GM12864 (cell line): ENCODE measurements around the gene CCR9.

ENCODE experiments used
- DNase-seq: peaks from one replicate; pipeline ENCODE4 v3.0.0-alpha.2; 2011; ENCODE audit warnings: low read depth
- H3K4me3 ChIP-seq: 2 replicates; pipeline ENCODE4 v1.5.1; 2011; ENCODE audit warnings: mild to moderate bottlenecking, low read depth, low read length, control low read depth
- TF ChIP-seq, protein P1 (sequence below): IDR thresholded peaks from 2 replicates; pipeline ENCODE4 v1.5.1; 2011; ENCODE audit warnings: low read depth, mild to moderate bottlenecking, moderate library complexity, low read length, control low read depth, inconsistent platforms; ENCODE audit errors: missing control alignments

The CCR9 gene

DNA sequence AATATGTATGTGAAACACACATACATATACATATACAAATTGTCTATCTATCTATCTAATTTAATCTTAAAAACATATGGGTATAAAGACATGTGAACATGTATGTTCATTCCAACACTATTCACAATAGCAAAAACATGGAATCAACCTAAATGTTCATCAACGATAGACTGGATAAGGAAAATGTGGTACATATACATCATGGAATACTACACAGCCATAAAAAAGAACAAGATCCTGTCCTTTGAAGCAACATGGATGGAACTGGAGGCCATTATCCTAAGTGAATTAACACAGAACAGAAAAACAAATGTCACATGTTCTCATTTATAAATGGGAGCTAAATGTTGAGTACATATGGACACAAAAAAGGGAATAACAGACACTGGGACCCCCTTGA lies 5.8 kb downstream of the CCR9 start:
- H3K4me3 ChIP-seq: no peak overlapping the region
- DNase-seq: no peak
- TF ChIP-seq, protein P1, sequence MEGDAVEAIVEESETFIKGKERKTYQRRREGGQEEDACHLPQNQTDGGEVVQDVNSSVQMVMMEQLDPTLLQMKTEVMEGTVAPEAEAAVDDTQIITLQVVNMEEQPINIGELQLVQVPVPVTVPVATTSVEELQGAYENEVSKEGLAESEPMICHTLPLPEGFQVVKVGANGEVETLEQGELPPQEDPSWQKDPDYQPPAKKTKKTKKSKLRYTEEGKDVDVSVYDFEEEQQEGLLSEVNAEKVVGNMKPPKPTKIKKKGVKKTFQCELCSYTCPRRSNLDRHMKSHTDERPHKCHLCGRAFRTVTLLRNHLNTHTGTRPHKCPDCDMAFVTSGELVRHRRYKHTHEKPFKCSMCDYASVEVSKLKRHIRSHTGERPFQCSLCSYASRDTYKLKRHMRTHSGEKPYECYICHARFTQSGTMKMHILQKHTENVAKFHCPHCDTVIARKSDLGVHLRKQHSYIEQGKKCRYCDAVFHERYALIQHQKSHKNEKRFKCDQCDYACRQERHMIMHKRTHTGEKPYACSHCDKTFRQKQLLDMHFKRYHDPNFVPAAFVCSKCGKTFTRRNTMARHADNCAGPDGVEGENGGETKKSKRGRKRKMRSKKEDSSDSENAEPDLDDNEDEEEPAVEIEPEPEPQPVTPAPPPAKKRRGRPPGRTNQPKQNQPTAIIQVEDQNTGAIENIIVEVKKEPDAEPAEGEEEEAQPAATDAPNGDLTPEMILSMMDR: no peak

DNA sequence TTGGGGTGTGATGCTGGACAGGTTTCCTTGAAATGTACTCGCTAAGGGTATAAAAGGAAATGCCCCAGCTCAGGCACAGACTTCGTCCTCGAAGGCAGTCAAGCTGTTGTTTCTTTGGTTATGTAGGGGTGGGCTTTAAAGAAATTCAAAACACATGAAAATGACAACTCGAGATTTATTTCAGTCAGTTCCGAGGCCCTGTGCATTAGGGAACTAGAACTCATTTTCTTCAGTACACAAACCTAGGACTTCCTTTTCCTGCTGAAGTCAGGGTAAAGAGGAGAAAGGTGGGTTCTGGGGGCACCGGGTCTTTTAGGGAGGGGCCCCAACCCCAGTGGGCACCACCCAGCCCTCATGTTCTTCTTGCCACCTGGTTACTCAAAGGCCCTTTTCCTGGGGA lies 7.7 kb downstream of the CCR9 start:
- no peak overlapping the region for H3K4me3 ChIP-seq
- DNase-seq: no peak
- TF ChIP-seq, protein P1: no peak

DNA sequence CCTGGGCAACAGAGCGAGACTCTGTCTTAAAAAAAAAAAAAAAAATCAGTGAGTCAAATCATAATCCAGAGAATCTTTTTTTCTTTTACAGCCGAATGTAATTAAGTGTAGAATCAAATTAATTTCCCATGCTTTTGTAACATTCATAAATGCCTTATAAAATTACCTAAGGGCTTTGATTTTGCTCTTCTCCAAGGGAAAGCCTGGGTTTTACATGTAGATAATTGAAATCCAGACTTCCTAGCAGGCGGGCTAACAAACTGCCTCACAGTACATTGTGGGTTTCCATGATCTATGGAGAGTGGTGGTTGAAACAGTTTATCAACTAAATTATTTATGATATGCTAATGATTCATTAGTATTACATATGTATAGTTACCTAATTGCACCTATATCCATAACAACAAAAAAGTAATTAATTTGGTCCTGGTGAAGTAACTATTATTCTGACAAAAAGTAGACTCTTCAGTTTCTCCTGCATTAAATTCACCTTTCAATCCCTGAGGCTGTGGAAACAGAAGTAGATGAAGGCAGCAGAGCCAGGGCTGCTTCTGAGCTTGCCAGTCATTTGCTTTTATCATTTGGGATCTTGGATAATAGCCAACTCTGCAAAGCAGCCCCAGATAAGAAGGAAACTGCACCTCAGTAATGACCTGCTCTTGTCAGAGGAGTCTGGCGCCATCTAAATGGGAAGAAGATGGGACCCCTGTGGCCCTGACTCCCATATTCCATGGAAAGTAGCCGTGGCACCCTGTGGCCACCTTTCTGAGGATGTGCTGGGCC lies 9.5 kb downstream of the CCR9 start:
- no peak for DNase-seq
- no peak overlapping the region for H3K4me3 ChIP-seq
- TF ChIP-seq, protein P1: no peak

DNA sequence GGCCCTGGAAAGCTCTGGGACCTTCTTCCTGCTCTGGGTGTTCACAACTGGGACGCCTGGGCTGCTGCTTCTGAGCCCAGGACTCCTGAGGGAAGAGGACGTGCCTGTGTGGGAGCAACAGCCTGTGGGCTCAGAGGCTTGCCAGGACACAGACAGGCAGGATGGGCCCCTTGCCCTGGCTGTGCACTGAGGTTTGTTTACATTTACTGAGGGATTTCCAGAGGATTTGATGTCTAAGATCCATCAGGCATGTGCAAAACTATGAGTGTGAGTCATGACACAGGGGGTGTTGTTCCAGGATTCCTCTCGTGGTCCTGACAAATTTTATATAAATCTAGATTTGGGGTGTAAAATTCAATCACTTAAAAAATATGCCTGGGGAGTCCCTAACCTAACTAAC lies 10.6 kb downstream of the CCR9 start:
- no peak overlapping the region for H3K4me3 ChIP-seq
- TF ChIP-seq, protein P1: no peak
- no peak for DNase-seq

DNA sequence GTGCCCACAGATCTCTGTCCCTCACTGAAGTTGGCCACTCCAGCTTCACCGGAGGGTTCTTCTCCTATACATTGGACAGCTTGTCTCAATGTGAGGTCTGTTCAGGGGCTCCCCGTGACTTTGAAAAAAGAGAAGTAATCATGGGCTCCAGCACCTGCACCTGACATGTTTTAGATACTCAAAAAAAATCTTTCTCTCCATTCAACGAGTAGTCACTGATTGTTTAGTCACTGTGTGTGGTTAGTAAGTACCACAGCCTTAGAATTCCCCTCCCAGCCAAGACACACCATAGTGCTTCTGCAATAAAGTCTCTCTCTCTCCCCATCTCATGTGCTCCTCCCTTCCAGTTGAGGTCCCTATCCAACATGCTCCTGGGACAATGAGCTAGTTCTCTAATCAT lies 18.6 kb downstream of the CCR9 start:
- TF ChIP-seq, protein P1: no peak
- no peak for DNase-seq
- no peak overlapping the region for H3K4me3 ChIP-seq

DNA sequence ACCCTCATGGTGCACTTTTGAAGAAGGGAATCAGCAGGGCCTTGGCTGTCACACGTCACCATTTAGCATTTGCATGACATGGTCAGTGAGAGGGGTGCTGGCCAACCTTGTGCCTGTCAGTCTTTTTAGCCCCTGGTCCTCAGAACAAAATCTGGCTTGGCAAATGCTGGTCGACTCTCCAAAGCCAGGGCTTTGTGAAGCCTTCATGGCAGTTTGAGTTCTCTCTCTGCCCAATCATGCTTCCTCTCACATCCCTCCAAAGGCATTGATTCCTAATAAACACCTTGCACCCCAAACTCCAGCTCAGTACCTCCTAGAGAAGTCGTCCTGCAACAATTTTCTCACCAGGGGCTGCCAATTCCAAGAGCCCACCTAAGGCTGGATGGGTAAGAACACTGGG lies 19.4 kb downstream of the CCR9 start:
- no peak overlapping the region for H3K4me3 ChIP-seq
- TF ChIP-seq, protein P1: no peak
- DNase-seq: no peak

DNA sequence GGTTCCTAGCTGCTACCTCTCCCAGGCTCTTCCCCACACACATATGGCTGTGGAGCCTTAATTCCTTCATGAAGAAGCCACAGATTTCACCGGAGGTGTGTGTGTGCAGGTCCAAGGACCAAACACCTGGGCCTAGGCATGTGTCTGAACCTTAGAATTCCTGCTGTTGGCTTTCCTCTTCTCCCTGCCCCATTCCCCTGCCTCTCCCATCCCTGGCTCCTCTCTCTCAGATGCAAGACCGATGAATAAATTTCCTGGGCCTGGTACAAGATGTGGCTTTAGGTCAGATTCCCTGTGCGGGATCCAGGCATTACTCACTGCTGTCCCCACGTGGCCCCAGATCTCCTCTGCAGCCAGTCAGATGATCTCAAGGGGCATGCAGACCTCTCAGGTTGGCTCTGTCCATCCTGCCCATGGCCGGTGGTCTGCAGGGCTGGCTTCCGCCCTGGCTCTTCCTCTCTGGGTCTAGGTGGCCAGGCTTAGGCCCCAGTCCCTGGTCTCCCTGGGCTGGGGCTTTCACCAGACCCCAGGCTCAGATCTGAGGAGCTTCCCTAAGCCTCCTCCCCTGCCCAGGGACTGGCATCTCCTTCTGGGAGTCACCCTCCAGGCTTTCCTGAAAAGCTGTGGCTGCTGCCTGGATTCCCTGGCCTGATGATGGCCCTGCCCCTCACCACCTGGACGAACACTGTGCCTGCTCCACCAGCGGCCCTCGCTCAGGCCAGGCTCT lies 20.5 kb downstream of the CCR9 start:
- TF ChIP-seq, protein P1: peak; percentile 51
- no peak overlapping the region for H3K4me3 ChIP-seq
- no peak for DNase-seq
